RCC 7860 (cell line): ENCODE measurements around the gene SMIM43.

Experiments
- DNase-seq: peaks from one replicate; pipeline ENCODE4 v3.0.0-alpha.2; 2015; ENCODE audit warnings: low spot score
- FAIRE-seq: peaks from 2 replicates; lab custom pipeline; 2012; peaks lifted over from hg19 to GRCh38; lab: Jason Lieb, UNC

The SMIM43 gene

GRCh38 chr4:121764702-121765367, at the start of gene SMIM43:
Gene SMIM43 (minus strand): TSS chr4:121765164. CDS start chr4:121765105, 59 bp downstream.
- no peak for FAIRE-seq
- DNase-seq = no peak

DNA sequence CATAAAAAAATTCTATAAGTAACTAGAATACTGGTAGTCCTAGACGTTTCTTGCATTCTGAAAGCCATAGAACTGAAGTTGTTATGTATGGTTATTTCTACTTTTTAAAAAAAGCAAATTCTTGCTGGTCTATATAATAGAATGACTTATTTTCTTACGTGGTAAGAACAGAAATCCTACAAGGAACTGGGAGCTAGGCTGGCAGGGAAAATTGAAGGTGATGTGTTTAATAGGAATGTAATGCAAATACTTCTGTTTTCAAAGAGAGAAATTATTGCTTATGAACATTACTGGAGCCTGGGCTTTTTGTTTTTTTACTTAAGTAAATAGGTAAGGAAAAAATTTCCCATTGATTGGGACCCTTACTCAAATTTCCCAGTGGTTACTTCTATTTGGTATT, 49.8 kb upstream of the SMIM43 start:
- no peak for DNase-seq
- no peak for FAIRE-seq

DNA sequence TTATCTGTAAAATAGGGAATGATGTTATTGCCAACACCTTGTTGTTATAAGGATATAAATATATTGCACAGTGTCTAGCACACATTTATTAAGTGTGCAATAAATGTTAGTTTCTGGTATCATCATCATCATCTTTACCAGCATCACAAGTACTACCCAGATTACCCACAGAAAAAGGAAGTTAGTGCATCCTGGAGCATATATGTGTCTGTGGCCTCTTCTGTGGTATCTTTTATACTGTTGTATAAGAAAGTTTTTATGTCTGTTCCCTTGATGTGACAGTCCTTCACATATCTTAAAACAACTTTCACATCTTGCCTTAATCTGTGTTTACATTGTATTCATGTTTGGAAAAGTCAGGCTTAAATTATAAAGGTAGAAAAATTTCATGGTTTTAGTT, 46.2 kb upstream of the SMIM43 start:
- FAIRE-seq = no peak
- no peak for DNase-seq

- DNase-seq (no peak), FAIRE-seq (no peak)
Observed at GRCh38 chr4:121806411-121806810, 41.4 kb upstream of the SMIM43 start.

GRCh38 chr4:121801715-121802075, 36.7 kb upstream of the SMIM43 start:
- DNase-seq (no peak), FAIRE-seq (no peak)

DNA sequence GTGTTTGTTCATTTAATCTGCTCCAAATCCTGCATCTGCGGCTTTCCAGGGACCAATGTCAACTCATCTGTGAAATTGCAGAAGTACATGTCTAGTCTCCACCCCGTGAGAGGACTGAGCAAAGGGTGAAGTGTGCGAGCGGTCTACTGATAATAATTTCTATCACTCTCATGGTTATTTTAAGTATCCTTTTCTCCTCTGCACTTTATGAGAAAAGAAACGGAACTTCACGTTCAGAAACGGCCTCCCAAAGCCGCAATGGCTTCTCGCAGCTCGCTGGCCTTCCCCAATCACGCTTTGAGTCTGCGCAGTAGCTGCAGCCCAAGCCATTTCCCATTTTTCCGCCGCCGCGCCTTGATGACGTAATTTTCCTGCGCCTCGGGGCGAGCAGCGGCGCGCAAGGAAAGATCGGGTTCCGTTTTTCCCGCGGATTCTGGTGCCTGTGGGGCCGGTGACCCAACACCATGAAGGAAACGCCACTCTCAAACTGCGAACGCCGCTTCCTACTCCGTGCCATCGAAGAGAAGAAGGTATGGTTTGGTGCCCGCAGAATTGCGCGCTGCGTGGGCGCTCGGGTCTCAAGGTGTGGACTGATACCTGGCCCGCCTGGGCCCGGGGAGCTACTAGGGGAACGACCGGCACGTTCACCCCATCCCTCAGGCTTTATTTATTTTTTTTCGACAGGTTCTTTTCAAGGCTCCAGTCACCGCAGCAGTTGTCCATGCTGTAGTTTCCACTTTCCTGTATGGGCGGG, 36.2 kb upstream of the SMIM43 start, which contains the start of gene EXOSC9:
Gene EXOSC9 (plus strand): TSS at position 363 of the 754 bp plus-strand sequence. CDS start 102 bp downstream, at position 465.
- FAIRE-seq (peak; percentile 70), DNase-seq (peak; percentile 75)

GRCh38 chr4:121800638-121800960, 35.6 kb upstream of the SMIM43 start:
- FAIRE-seq (no peak), DNase-seq (no peak)

- FAIRE-seq = no peak
Observed at GRCh38 chr4:121799867-121800501, 35.0 kb upstream of the SMIM43 start.

DNA sequence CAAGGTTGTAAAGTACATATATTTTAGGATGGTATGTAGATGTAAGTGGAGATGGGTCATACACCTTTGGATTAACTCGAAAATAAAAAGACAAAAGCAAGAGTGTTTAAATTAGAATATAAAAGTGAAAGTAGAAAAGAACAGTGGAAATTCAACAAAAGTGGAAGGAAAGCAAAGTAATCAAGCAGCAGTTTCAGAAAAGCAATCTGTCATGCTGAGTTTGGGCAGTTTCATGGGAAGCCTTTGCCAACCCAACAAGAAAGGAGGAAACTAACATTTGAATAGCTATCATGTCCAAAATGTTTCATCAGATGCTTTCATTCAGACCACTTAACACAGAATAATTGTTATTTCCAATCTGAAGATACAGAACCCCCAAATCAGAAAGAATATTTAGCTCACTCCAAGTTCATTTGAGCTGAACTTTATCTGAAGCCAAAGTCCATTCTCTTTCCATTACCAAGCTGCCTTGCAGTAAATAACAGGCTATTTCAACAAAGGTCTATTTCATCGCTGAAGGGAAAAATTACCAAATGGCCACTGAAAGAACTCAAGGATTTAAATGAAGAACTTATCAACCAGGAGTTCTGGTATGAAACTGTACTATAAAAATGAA, 34.4 kb upstream of the SMIM43 start:
- FAIRE-seq (no peak), DNase-seq (no peak)

More at GRCh38 chr4:121799867-121800501, 35.0 kb upstream of the SMIM43 start:
- no peak for DNase-seq

DNA sequence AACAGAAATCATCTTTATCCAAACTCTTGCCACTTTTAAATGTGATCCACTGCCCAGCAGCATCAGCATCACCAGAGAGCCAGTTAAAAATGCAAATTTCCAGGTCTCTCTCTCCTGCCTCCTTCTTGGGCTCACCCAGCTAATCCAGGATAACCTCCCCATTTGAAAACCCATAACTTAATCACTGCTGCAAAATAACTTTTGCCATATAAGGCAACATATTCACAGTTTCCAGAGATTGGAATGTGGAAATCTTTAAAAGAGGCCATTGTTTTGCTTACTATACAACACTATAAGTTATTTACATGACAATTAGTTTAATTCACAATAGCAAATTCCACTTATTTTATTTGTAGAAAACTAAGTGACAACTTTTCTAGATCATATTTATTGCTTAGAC, 31.3 kb upstream of the SMIM43 start:
- FAIRE-seq (no peak), DNase-seq (no peak)

- FAIRE-seq = no peak
Observed at GRCh38 chr4:121794505-121795188, 29.7 kb upstream of the SMIM43 start.

GRCh38 chr4:121792966-121793365, 28.0 kb upstream of the SMIM43 start:
- no peak for FAIRE-seq
- DNase-seq = no peak

More at GRCh38 chr4:121794505-121795188, 29.7 kb upstream of the SMIM43 start:
- DNase-seq = no peak

- FAIRE-seq (no peak), DNase-seq (peak; percentile 17)
Observed at GRCh38 chr4:121791481-121791880, 26.5 kb upstream of the SMIM43 start.

DNA sequence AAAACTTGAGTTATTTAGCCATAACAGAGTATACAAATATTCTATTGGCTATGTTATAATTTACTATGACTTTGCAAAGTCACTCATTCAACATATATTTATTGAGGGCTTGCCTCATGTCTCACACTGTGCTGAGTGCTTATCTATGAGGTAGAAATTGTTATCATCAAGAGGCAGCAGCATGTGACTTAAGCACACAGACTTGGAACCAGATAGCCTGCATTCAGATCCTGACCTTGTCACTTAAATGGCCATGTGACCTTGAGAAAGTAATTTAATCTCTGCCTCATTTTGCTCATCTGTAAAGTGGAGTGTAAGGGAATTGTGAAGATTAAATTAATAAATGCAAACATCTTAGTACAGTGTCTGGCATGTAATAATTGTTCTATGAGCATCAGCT, 26.0 kb upstream of the SMIM43 start:
- DNase-seq (no peak), FAIRE-seq (no peak)

GRCh38 chr4:121789960-121790829, 25.2 kb upstream of the SMIM43 start:
- DNase-seq = peak; percentile 62
- peak; percentile 89 for FAIRE-seq

DNA sequence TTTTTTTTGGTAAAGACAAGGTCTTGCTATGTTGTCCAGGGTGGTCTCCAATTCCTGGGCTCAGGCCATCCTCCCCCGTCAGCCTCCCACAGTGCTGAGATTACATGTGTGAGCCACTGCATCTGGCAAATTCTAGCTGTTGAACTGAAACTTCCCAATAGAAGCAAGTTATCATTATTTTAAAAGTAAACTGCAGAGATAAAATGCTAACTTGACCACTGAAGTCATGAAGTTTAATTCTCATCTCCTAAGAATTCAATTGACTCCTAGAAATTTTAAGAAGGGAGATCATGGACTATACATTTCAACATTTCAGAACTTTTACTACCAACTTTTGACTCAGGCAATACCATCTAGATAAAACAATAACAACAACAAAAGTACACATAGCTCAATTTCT, 24.5 kb upstream of the SMIM43 start:
- DNase-seq = no peak
- FAIRE-seq = no peak

DNA sequence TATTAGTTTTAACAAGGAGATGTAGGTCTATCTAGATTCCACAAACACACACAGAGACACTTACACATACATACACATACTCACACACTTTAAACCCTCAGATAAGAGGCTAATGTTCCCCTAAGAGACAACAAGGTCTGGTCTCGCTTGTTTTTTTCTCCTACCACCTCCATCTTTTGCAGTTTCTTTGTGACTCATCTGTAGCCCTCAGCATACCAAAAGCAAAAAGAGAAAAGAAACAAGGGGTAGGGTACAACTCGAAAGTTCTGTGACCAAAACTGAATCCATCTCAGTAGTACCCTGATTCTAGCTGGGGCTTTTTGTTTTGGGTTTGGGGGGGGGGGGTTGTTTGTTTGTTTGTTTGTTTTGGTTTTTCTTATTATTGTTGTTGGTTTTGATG, 23.9 kb upstream of the SMIM43 start:
- DNase-seq (no peak), FAIRE-seq (no peak)

DNA sequence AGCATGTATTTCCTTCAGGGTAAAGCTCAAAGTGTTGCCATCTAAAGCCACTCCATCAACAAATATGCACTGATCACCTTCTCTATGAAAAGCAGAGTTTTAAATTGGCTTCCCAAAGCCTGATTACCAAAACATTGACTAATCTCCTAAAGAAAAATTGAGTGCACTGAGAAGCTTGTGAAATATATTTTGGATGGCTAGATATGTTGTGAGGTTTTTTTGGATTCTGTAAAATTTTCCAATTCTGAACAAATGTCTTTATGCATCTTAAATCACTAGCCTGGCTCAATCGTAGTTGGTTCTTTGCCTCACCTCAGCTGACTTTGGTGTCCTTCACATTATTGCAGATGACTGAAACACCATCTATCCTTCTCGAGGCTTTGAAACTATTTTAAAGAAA, 21.3 kb upstream of the SMIM43 start:
- FAIRE-seq (no peak), DNase-seq (no peak)

DNA sequence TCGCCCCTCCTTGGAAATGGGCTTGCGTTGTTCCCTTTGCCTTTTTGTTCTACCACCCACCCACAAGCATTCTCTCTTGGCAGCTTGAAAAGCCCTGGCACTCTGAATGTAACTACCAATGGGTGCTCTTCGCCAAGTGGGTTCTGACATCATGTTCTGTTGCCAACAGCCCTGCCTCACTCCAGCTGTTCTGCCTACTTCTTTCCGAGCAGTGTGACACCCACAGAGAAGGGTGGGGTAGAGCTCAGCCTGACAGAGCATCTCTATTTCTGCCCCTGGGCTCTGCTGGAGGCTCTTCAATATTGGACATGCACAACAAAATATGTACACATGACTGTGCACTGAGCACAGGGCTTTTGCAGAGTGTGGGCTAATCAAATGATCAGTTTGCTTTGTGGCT, 20.5 kb upstream of the SMIM43 start:
- FAIRE-seq (no peak), DNase-seq (no peak)

- peak; percentile 54 for FAIRE-seq
- peak; percentile 77 for DNase-seq
Observed at GRCh38 chr4:121784975-121785374, 20.0 kb upstream of the SMIM43 start.
